Smooth muscle cell (in vitro differentiated cells): ENCODE results near the gene SPAST. TPM values are rescaled to one million over a fixed set of nuclear protein-coding genes. Genes with fewer than 3 reads are reported as not detected.
A peak's percentile ranks its signal among the peaks of the same experiment; 100 is the strongest.
"Not testable (repeated sequence)": the region's sequence is repeated elsewhere in the genome, so short reads cannot be mapped to it uniquely, and the experiment has no call there.

ENCODE experiments used
- DNase-seq: peaks from one replicate; lab custom pipeline; 2025; ENCODE audit not compliant: unreplicated experiment; lab: John Stamatoyannopoulos, UW
- H2AFZ ChIP-seq: fragments of 200-600 bp; sonication (generic); 2 replicates; pipeline ENCODE4 v1.6.0; 2016; ENCODE audit warnings: antibody characterized with exemption, low read depth, mild to moderate bottlenecking
- H3F3A ChIP-seq: fragments of 200-600 bp; sonication (generic); 2 replicates; pipeline ENCODE4 v1.6.0; 2017; ENCODE audit warnings: antibody characterized with exemption, low read depth
- H3K27ac ChIP-seq: fragments of 200-600 bp; sonication (generic); 2 replicates; pipeline ENCODE4 v1.5.1; 2016; ENCODE audit warnings: low read depth, mild to moderate bottlenecking
- H3K27me3 ChIP-seq: fragments of 200-600 bp; sonication (generic); 2 replicates; pipeline ENCODE4 v1.6.1; 2016; ENCODE audit warnings: low read depth, mild to moderate bottlenecking
- H3K36me3 ChIP-seq: fragments of 200-600 bp; sonication (generic); 2 replicates; pipeline ENCODE4 v1.5.1; 2016; ENCODE audit warnings: low read depth
- H3K4me1 ChIP-seq: fragments of 200-600 bp; sonication (generic); 2 replicates; pipeline ENCODE4 v1.5.1; 2016; ENCODE audit warnings: low read depth
- H3K4me2 ChIP-seq: fragments of 200-600 bp; sonication (generic); 2 replicates; pipeline ENCODE4 v1.6.0; 2016; ENCODE audit warnings: mild to moderate bottlenecking
- H3K4me3 ChIP-seq: fragments of 200-600 bp; sonication (generic); 2 replicates; pipeline ENCODE4 v1.5.1; 2016; ENCODE audit warnings: mild to moderate bottlenecking
- H3K79me2 ChIP-seq: fragments of 200-600 bp; sonication (generic); 2 replicates; pipeline ENCODE4 v1.6.0; 2016; ENCODE audit warnings: low read depth, mild to moderate bottlenecking
- H3K9ac ChIP-seq: fragments of 200-600 bp; sonication (generic); 2 replicates; pipeline ENCODE4 v1.6.0; 2016; ENCODE audit warnings: low read depth
- H3K9me3 ChIP-seq: fragments of 200-600 bp; sonication (generic); replicated peaks from 2 replicates; pipeline ENCODE4 v1.5.1; 2016; ENCODE audit warnings: low read depth
- H4K20me1 ChIP-seq: fragments of 200-600 bp; sonication (generic); 2 replicates; pipeline ENCODE4 v1.6.0; 2016; ENCODE audit warnings: low read depth
- CTCF ChIP-seq: fragments of 200-600 bp; sonication (generic); IDR thresholded peaks from 2 replicates; pipeline ENCODE4 v1.5.1; 2017; ENCODE audit warnings: borderline replicate concordance, mild to moderate bottlenecking, antibody characterized with exemption; ENCODE audit not compliant: insufficient read depth, poor library complexity, severe bottlenecking
- WGBS: methylation state at CpG from one replicate; pipeline ENCODE4 v1.1.7; 2016; ENCODE audit warnings: low lambda C conversion rate; 5-methylcytosine and 5-hydroxymethylcytosine counted together
- polyA plus RNA-seq: library from polyadenylated mRNA; unstranded; fragments of >200 nt; fragmentation: Nextera tagmentation; extraction: Ambion mirVana; gene quantifications from 2 replicates; pipeline ENCODE4 v1.2.1, GENCODE V29; 2016
- total RNA-seq: library from RNA; depleted of rRNA; stranded (reverse); fragments of >200 nt; gene quantifications from 2 replicates; pipeline ENCODE4 v1.2.3, GENCODE V29; 2014

SPAST gene
- total RNA-seq (20.4 and 24.4 TPM in 2 replicates), polyA plus RNA-seq (5.0 and 6.2 TPM in 2 replicates)

GRCh38 chr2:32063310-32064020 lies at the start of gene SPAST:
SPAST (plus strand) TSS chr2:32063556; CDS start chr2:32063832, 276 bp downstream.
- peak; percentile 17 for TF ChIP-seq CTCF
- DNase-seq: peak; percentile 91
- H3K9ac ChIP-seq: peak within 1 kb of the TSS; percentile 42
- H3K9me3 ChIP-seq: no peaks in the 10 kb centered on the region
- peak within 1 kb of the TSS; percentile 66 for H3K4me3 ChIP-seq
- H4K20me1 ChIP-seq: no peaks in the 10 kb centered on the region
- peak within 1 kb of the TSS; percentile 86 for H3K4me2 ChIP-seq
- peaks cover 26% of the 10 kb centered on the region for H3K79me2 ChIP-seq
- WGBS: under 1% methylated on average over 56 of the region's 79 CpGs
- H3K27ac ChIP-seq: peak within 1 kb of the TSS; percentile 47
- H2AFZ ChIP-seq: peak within 1 kb of the TSS; percentile 99
- H3K4me1 ChIP-seq: peaks cover 11% of the 10 kb centered on the region
- no peaks in the 10 kb centered on the region for H3K36me3 ChIP-seq
- H3F3A ChIP-seq: no peaks in the 10 kb centered on the region
- H3K27me3 ChIP-seq: no peaks in the 10 kb centered on the region

GRCh38 chr2:32018789-32019482 lies 44.4 kb upstream of the SPAST start:
- not testable (repeated sequence) for H3K79me2 ChIP-seq, H3K9ac ChIP-seq, H3K4me3 ChIP-seq, H3K9me3 ChIP-seq, H3F3A ChIP-seq, H3K36me3 ChIP-seq, H3K4me1 ChIP-seq, H2AFZ ChIP-seq, H3K27me3 ChIP-seq, H3K4me2 ChIP-seq, H3K27ac ChIP-seq, DNase-seq, H4K20me1 ChIP-seq
- 94% methylated on average over 9 of the region's 9 CpGs for WGBS

GRCh38 chr2:32034198-32034887 lies 29.0 kb upstream of the SPAST start:
- peaks cover 52% of the 10 kb centered on the region for H3K79me2 ChIP-seq
- not testable (repeated sequence) for H3F3A ChIP-seq, H3K4me2 ChIP-seq, H3K27me3 ChIP-seq, H3K9me3 ChIP-seq, H3K4me3 ChIP-seq, H3K9ac ChIP-seq, H4K20me1 ChIP-seq, H3K27ac ChIP-seq, H3K36me3 ChIP-seq, H2AFZ ChIP-seq, DNase-seq, H3K4me1 ChIP-seq
- WGBS: 94% methylated on average over 8 of the region's 8 CpGs

- H3K4me2 ChIP-seq: peak within 1 kb of the TSS; percentile 88
- no peaks in the 10 kb centered on the region for H3K9me3 ChIP-seq
- H3K79me2 ChIP-seq: peaks cover 20% of the 10 kb centered on the region
- H3K9ac ChIP-seq: peak within 1 kb of the TSS; percentile 55
- no peaks in the 10 kb centered on the region for H3F3A ChIP-seq
- peak; percentile 64 for DNase-seq
- H3K4me1 ChIP-seq: no peaks in the 10 kb centered on the region
- under 1% methylated on average over 41 of the region's 43 CpGs for WGBS
- TF ChIP-seq CTCF: no peak
- no peaks in the 10 kb centered on the region for H3K36me3 ChIP-seq
- peak within 1 kb of the TSS; percentile 63 for H3K27ac ChIP-seq
- no peaks in the 10 kb centered on the region for H4K20me1 ChIP-seq
- no peaks in the 10 kb centered on the region for H3K27me3 ChIP-seq
- H3K4me3 ChIP-seq: peak within 1 kb of the TSS; percentile 82
- H2AFZ ChIP-seq: peak within 1 kb of the TSS; percentile 74
Measured at GRCh38 chr2:32039447-32040219, 23.7 kb upstream of the SPAST start, which contains the start of gene DPY30. DPY30 (minus strand) TSS chr2:32039805; CDS start chr2:32039456, 349 bp downstream.
